ENCODE results near the gene APP.

GRCh38 chr21:26042181-26042876 is 128.2 kb downstream of the APP start:
- TF ChIP-seq, protein P1, sequence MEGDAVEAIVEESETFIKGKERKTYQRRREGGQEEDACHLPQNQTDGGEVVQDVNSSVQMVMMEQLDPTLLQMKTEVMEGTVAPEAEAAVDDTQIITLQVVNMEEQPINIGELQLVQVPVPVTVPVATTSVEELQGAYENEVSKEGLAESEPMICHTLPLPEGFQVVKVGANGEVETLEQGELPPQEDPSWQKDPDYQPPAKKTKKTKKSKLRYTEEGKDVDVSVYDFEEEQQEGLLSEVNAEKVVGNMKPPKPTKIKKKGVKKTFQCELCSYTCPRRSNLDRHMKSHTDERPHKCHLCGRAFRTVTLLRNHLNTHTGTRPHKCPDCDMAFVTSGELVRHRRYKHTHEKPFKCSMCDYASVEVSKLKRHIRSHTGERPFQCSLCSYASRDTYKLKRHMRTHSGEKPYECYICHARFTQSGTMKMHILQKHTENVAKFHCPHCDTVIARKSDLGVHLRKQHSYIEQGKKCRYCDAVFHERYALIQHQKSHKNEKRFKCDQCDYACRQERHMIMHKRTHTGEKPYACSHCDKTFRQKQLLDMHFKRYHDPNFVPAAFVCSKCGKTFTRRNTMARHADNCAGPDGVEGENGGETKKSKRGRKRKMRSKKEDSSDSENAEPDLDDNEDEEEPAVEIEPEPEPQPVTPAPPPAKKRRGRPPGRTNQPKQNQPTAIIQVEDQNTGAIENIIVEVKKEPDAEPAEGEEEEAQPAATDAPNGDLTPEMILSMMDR (conservative IDR thresholded peaks at IDR 0.05; ENCODE audit: low read depth, low read length) = no peak
- TF ChIP-seq EZH2 (IDR thresholded peaks at IDR 0.05; ENCODE audit: borderline replicate concordance, low read depth, low read length, poor library complexity, severe bottlenecking) = no peak

Measured in A673 (cell line).